IMR-90 (cell line): ENCODE data around the gene ANKRD13D. TPM values are rescaled to one million over a fixed set of nuclear protein-coding genes. Genes with fewer than 3 reads are reported as not detected.

Experiments used
- ATAC-seq: fragments of 200-7000 bp; cut with Tn5 transposase; 2 replicates; pipeline ENCODE4 v1.9.1; 2020; ENCODE audit warnings: low read depth, mild to moderate bottlenecking, moderate library complexity
- BruUV-seq: library from RNA; stranded (reverse); fragments of 400-500 nt; replicated peaks from 2 replicates; lab custom pipeline; 2021; lab: Mats Ljungman, UMichigan
- CTCF ChIA-PET: fragments of 300-600 bp; formaldehyde crosslinking; extraction: SDS; loops from one replicate; lab custom pipeline; 2021; ENCODE audit warnings: antibody characterized with exemption; lab: Yijun Ruan, JAX
- POLR2A ChIA-PET: fragments of 300-600 bp; sonication (Branson Sonifier 250); formaldehyde crosslinking; loops from one replicate; lab custom pipeline; 2022; ENCODE audit warnings: antibody characterized with exemption; ENCODE audit not compliant: unreplicated experiment; lab: Charles Lee
- DNase-seq: peaks from one replicate; pipeline ENCODE4 v3.0.0; 2013
- H2AFZ ChIP-seq: replicated peaks from 2 replicates; pipeline ENCODE3; 2013; ENCODE audit warnings: low read length, mild to moderate bottlenecking; ENCODE audit not compliant: poor library complexity
- H2AK5ac ChIP-seq: 2 replicates; pipeline ENCODE4 v1.6.1; 2013; ENCODE audit warnings: low read depth, low read length, inconsistent platforms
- H2AK9ac ChIP-seq: replicated peaks from 2 replicates; pipeline ENCODE3; 2013; ENCODE audit warnings: mild to moderate bottlenecking, low read depth, low read length, moderate library complexity; ENCODE audit not compliant: poor library complexity
- H2BK120ac ChIP-seq: 2 replicates; pipeline ENCODE4 v1.6.1; 2013; ENCODE audit warnings: low read depth, low read length, inconsistent platforms
- H2BK15ac ChIP-seq: 3 replicates; pipeline ENCODE4 v1.6.1; 2013; ENCODE audit warnings: low read depth, low read length, inconsistent platforms
- H2BK20ac ChIP-seq: 2 replicates; pipeline ENCODE4 v1.6.1; 2013; ENCODE audit warnings: low read depth, mild to moderate bottlenecking, inconsistent platforms, low read length, moderate library complexity
- H2BK5ac ChIP-seq: 2 replicates; pipeline ENCODE4 v1.6.1; 2013; ENCODE audit warnings: mild to moderate bottlenecking, low read depth, low read length, inconsistent platforms; ENCODE audit not compliant: poor library complexity, severe bottlenecking
- H3K14ac ChIP-seq: replicated peaks from 2 replicates; pipeline ENCODE4 v1.6.1; 2013; ENCODE audit warnings: low read depth, low read length, inconsistent platforms
- H3K18ac ChIP-seq: 2 replicates; pipeline ENCODE4 v1.6.1; 2013; ENCODE audit warnings: low read depth, low read length, control low read depth
- H3K23ac ChIP-seq: 2 replicates; pipeline ENCODE4 v1.6.1; 2013; ENCODE audit warnings: low read depth, low read length, inconsistent platforms
- H3K27ac ChIP-seq: 2 replicates; pipeline ENCODE4 v1.5.1; 2013; ENCODE audit warnings: mild to moderate bottlenecking, control low read depth, low read length; ENCODE audit not compliant: insufficient read depth
- H3K27me3 ChIP-seq: 2 replicates; pipeline ENCODE4 v1.6.1; 2013; ENCODE audit warnings: low read length; ENCODE audit not compliant: control insufficient read depth, insufficient read depth
- H3K36me3 ChIP-seq: 2 replicates; pipeline ENCODE4 v1.6.1; 2013; ENCODE audit warnings: low read length, mixed read lengths; ENCODE audit not compliant: control insufficient read depth, insufficient read depth
- H3K4ac ChIP-seq: 2 replicates; pipeline ENCODE4 v1.6.1; 2013; ENCODE audit warnings: low read depth, low read length, inconsistent platforms
- H3K4me1 ChIP-seq: 2 replicates; pipeline ENCODE4 v1.6.1; 2013; ENCODE audit warnings: low read length, mixed read lengths; ENCODE audit not compliant: control insufficient read depth, insufficient read depth
- H3K4me2 ChIP-seq: 2 replicates; pipeline ENCODE4 v1.6.1; 2013; ENCODE audit warnings: low read depth, mild to moderate bottlenecking, control low read depth, low read length, moderate library complexity
- H3K4me3 ChIP-seq: 2 replicates; pipeline ENCODE4 v1.5.1; 2013; ENCODE audit warnings: low read depth, mild to moderate bottlenecking, control low read depth, low read length, moderate library complexity; ENCODE audit not compliant: insufficient read depth
- H3K56ac ChIP-seq: 2 replicates; pipeline ENCODE4 v1.6.1; 2013; ENCODE audit warnings: low read length, inconsistent platforms; ENCODE audit not compliant: insufficient read depth; ENCODE audit errors: extremely low read depth
- H3K79me1 ChIP-seq, 2 experiments: 2 replicates each; pipeline ENCODE4 v1.6.1; 2013; ENCODE audit warnings: low read length in 2 of 2, inconsistent platforms in 1 of 2, low read depth in 1 of 2
- H3K9ac ChIP-seq: 2 replicates; pipeline ENCODE4 v1.6.1; 2013; ENCODE audit warnings: low read depth, low read length, control low read depth
- H3K9me1 ChIP-seq: 2 replicates; pipeline ENCODE4 v1.6.1; 2013; ENCODE audit warnings: low read length, inconsistent platforms; ENCODE audit not compliant: insufficient read depth
- H3K9me3 ChIP-seq: 2 replicates; pipeline ENCODE4 v1.6.1; 2013; ENCODE audit warnings: low read length; ENCODE audit not compliant: control insufficient read depth, insufficient read depth
- H4K20me1 ChIP-seq: 2 replicates; pipeline ENCODE4 v1.6.1; 2013; ENCODE audit warnings: low read length, inconsistent platforms; ENCODE audit not compliant: insufficient read depth
- H4K5ac ChIP-seq: 2 replicates; pipeline ENCODE4 v1.6.1; 2013; ENCODE audit warnings: mild to moderate bottlenecking, low read depth, low read length, control low read depth
- H4K8ac ChIP-seq, 2 experiments: 2 replicates each; pipeline ENCODE4 v1.6.1; 2013; ENCODE audit warnings: low read depth in 2 of 2, low read length in 2 of 2, control low read depth in 1 of 2, inconsistent platforms in 1 of 2
- H4K91ac ChIP-seq: 2 replicates; pipeline ENCODE4 v1.6.1; 2013; ENCODE audit warnings: low read depth, low read length, inconsistent platforms; ENCODE audit not compliant: insufficient read depth
- CEBPB ChIP-seq: IDR thresholded peaks from 2 replicates; pipeline ENCODE4 v1.6.1; 2012; ENCODE audit warnings: low read depth, low read length, improper control_type of control experiment
- FOS ChIP-seq: fragments of 150-350 bp; IDR thresholded peaks from 2 replicates; pipeline ENCODE4 v1.6.1; 2016; ENCODE audit warnings: low read depth, low read length
- MAFK ChIP-seq: IDR thresholded peaks from 2 replicates; pipeline ENCODE4 v1.6.1; 2012; ENCODE audit warnings: low read depth, low read length, improper control_type of control experiment
- MXI1 ChIP-seq: IDR thresholded peaks from 2 replicates; pipeline ENCODE4 v1.6.1; 2012; ENCODE audit warnings: low read depth, mild to moderate bottlenecking, low read length, moderate library complexity, borderline replicate concordance
- NFE2L2 ChIP-seq: fragments of 150-350 bp; IDR thresholded peaks from 2 replicates; pipeline ENCODE4 v1.6.1; 2016; ENCODE audit warnings: low read depth, mild to moderate bottlenecking, low read length
- POLR2A ChIP-seq: IDR thresholded peaks from 2 replicates; pipeline ENCODE4 v1.6.1; 2012; ENCODE audit warnings: mild to moderate bottlenecking, low read depth, low read length
- RCOR1 ChIP-seq: IDR thresholded peaks from 2 replicates; pipeline ENCODE4 v1.6.1; 2012; ENCODE audit warnings: mild to moderate bottlenecking, low read length, improper control_type of control experiment; ENCODE audit not compliant: insufficient replicate concordance
- SMC3 ChIP-seq: fragments of 150-350 bp; IDR thresholded peaks from 2 replicates; pipeline ENCODE4 v1.6.1; 2016; ENCODE audit warnings: low read depth, mild to moderate bottlenecking, antibody characterized with exemption, low read length, moderate library complexity
- WGBS, 2 experiments: methylation state at CpG; one replicate each; pipeline versions ENCODE4 v1.1.5 to v1.1.7; 2013; ENCODE audit warnings: missing lambda C conversion rate in 2 of 2; ENCODE audit not compliant: insufficient read length in 1 of 2; ENCODE audit errors: extremely low coverage in 2 of 2; 5-methylcytosine and 5-hydroxymethylcytosine counted together
- dilution Hi-C: fragments of 300-500 bp; cut with HindIII; formaldehyde crosslinking; loops from one replicate; pipeline ENCODE4 v1.14.3; 2018; ENCODE audit warnings: low sequenced_read_pairs; ENCODE audit not compliant: unreplicated experiment
- in situ Hi-C: fragments of 300-500 bp; cut with MboI; formaldehyde crosslinking; loops from 3 replicates; pipeline ENCODE4 v1.14.3; 2019; ENCODE audit warnings: low sequenced_read_pairs, inconsistent platforms, mixed read lengths
- intact Hi-C: fragments of 100-400 bp; cut with micrococcal nuclease; formaldehyde crosslinking; loops from 2 replicates; pipeline ENCODE4 v1.10.0; 2022
- polyA plus RNA-seq, 3 experiments: library from polyadenylated mRNA; depleted of rRNA; stranded (reverse); fragments of >200 nt; gene quantifications; 2 replicates each; pipeline ENCODE4 v1.2.3, GENCODE V29; 2012; ENCODE audit warnings: low replicate concordance in 1 of 3
- total RNA-seq: library from RNA; depleted of rRNA; stranded (reverse); fragments of >200 nt; gene quantifications from 2 replicates; pipeline ENCODE4 v1.2.3, GENCODE V29; 2012
- TF ChIP-seq, protein P1 (sequence below): fragments of 150-350 bp; IDR thresholded peaks from 2 replicates; pipeline ENCODE4 v1.6.1; 2016; ENCODE audit warnings: low read depth, mild to moderate bottlenecking, low read length, moderate library complexity, borderline replicate concordance
- TF ChIP-seq, protein P2 (sequence below): conservative IDR thresholded peaks from 2 replicates; pipeline ENCODE4 v1.5.1; 2012; ENCODE audit warnings: mild to moderate bottlenecking, low read depth, low read length, improper control_type of control experiment

Gene ANKRD13D
- total and polyA plus RNA-seq, 2 of the 4 experiments (the other 2 are of a cell fraction): 7.3 to 38.4 TPM

DNA sequence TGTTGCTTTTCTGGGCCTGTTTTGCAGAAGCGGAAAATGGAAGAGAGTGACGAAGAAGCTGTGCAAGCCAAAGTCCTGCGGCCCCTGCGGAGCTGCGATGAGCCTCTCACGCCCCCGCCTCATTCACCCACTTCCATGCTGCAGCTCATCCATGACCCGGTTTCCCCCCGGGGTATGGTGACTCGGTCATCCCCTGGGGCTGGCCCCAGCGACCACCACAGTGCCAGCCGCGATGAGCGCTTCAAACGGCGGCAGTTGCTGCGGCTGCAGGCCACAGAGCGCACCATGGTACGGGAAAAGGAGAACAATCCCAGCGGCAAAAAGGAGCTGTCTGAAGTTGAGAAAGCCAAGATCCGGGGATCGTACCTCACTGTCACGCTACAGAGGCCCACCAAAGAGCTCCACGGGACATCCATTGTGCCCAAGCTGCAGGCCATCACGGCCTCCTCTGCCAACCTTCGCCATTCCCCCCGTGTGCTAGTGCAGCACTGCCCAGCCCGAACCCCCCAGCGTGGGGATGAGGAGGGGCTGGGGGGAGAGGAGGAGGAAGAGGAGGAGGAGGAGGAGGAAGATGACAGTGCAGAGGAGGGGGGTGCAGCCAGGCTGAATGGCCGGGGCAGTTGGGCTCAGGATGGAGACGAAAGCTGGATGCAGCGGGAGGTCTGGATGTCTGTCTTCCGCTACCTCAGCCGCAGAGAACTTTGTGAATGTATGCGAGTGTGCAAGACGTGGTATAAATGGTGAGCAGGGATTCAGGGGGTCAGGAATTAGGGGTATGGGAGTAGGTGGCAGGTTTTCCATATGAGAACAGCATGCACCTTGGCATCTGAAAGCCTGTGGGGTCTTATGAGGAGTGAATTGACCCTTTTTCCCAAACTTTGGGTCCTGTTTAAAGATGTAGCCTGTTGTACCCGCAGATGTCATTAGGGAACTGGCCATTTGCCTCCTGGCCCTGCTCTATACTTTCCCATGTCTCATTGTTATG lies 38.8 kb upstream of the ANKRD13D start:
- DNase-seq (no peak), ATAC-seq (no peak)
- Histone ChIP-seq H2BK120ac (no peak overlapping the region), H2AFZ (no peak overlapping the region), H3K27ac (no peak overlapping the region), H2BK5ac (no peak overlapping the region), H3K9me1 (peaks cover 12% of the 10 kb centered on the region; the same call in 1 of the 2 replicates), H4K8ac (no peak overlapping the region), H2AK9ac (no peak overlapping the region), H3K79me1 (peaks cover 49 to 77% of the 10 kb centered on the region in 2 experiments), H3K9me3 (no peaks in the 10 kb centered on the region), H3K4me1 (peaks cover 2% of the 10 kb centered on the region), H3K36me3 (peaks cover 85% of the 10 kb centered on the region), H3K4ac (no peak overlapping the region), H3K4me3 (no peak overlapping the region), H3K23ac (no peak overlapping the region), H2BK15ac (no peak overlapping the region), H2AK5ac (no peak overlapping the region), H4K20me1 (peaks cover 7% of the 10 kb centered on the region; the same call in 1 of the 2 replicates), H3K14ac (no peak overlapping the region), H3K9ac (no peak overlapping the region), H2BK20ac (no peak overlapping the region), H3K56ac (no peak overlapping the region), H4K91ac (no peak overlapping the region), H3K27me3 (no peaks in the 10 kb centered on the region), H3K4me2 (no peak overlapping the region), H3K18ac (no peak overlapping the region), H4K5ac (no peak overlapping the region)
- intact Hi-C loops (no loop called here), in situ Hi-C loops (no loop called here), dilution Hi-C loops (no loop called here)
- ChIA-PET CTCF (interaction anchor here (1.5 kb wide), 1 partner anchor 13 kb away, joined by 4 read pairs; no protein-coding TSS in a partner anchor), POLR2A (interaction anchor here (0.9 kb wide), 1 partner anchor 11 kb away, joined by 3 read pairs; no protein-coding TSS in a partner anchor)
- no TSS peak for BruUV-seq
- no peak for TF ChIP-seq NFE2L2
- no peak for TF ChIP-seq SMC3
- TF ChIP-seq CEBPB: no peak
- no peak for TF ChIP-seq MAFK
- TF ChIP-seq, protein P1, sequence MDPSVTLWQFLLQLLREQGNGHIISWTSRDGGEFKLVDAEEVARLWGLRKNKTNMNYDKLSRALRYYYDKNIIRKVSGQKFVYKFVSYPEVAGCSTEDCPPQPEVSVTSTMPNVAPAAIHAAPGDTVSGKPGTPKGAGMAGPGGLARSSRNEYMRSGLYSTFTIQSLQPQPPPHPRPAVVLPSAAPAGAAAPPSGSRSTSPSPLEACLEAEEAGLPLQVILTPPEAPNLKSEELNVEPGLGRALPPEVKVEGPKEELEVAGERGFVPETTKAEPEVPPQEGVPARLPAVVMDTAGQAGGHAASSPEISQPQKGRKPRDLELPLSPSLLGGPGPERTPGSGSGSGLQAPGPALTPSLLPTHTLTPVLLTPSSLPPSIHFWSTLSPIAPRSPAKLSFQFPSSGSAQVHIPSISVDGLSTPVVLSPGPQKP: no peak
- no peak for TF ChIP-seq MXI1
- TF ChIP-seq FOS: no peak
- TF ChIP-seq, protein P2, sequence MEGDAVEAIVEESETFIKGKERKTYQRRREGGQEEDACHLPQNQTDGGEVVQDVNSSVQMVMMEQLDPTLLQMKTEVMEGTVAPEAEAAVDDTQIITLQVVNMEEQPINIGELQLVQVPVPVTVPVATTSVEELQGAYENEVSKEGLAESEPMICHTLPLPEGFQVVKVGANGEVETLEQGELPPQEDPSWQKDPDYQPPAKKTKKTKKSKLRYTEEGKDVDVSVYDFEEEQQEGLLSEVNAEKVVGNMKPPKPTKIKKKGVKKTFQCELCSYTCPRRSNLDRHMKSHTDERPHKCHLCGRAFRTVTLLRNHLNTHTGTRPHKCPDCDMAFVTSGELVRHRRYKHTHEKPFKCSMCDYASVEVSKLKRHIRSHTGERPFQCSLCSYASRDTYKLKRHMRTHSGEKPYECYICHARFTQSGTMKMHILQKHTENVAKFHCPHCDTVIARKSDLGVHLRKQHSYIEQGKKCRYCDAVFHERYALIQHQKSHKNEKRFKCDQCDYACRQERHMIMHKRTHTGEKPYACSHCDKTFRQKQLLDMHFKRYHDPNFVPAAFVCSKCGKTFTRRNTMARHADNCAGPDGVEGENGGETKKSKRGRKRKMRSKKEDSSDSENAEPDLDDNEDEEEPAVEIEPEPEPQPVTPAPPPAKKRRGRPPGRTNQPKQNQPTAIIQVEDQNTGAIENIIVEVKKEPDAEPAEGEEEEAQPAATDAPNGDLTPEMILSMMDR: no peak
- TF ChIP-seq POLR2A: no peak
- TF ChIP-seq RCOR1: no peak
- 95% methylated on average over 24 of the region's 37 CpGs; no CpG with 5 or more reads in 1 of the 2 experiments for WGBS, 2 experiments
